HepG2 (cell line): ENCODE data around the gene ENDOD1. TPM values are rescaled to one million over a fixed set of nuclear protein-coding genes. Genes with fewer than 3 reads are reported as not detected.

Experiments
- ATAC-seq: fragments of 200-7000 bp; cut with Tn5 transposase; 3 replicates; pipeline ENCODE4 v1.9.1; 2020; ENCODE audit warnings: mild to moderate bottlenecking, moderate library complexity
- BruUV-seq: library from RNA; stranded (reverse); fragments of 400-500 nt; replicated peaks from 2 replicates; lab custom pipeline; 2021; lab: Mats Ljungman, UMichigan
- CTCF ChIA-PET: fragments of 300-600 bp; formaldehyde crosslinking; extraction: SDS; loops from one replicate; lab custom pipeline; 2021; ENCODE audit warnings: low total read pairs, inconsistent platforms, low intra/inter-chr PET ratio; lab: Yijun Ruan, JAX
- POLR2A ChIA-PET: fragments of 350-600 bp; sonication (Branson Sonifier 250); formaldehyde crosslinking; loops from one replicate; lab custom pipeline; 2020; ENCODE audit warnings: antibody characterized with exemption, inconsistent platforms; lab: Yijun Ruan, JAX
- DNase-seq: peaks from one replicate; pipeline ENCODE4 v3.0.0-alpha.2; 2015; ENCODE audit warnings: low spot score
- FAIRE-seq: peaks from 3 replicates; lab custom pipeline; 2011; peaks lifted over from hg19 to GRCh38; lab: Jason Lieb, UNC
- H2AFZ ChIP-seq: one replicate; pipeline ENCODE4 v1.6.1; 2011; ENCODE audit warnings: low read length, inconsistent platforms
- H3K27ac ChIP-seq: fragments of 300-600 bp; 3 replicates; pipeline ENCODE4 v1.8.0; 2011; ENCODE audit warnings: mixed run types, mild to moderate bottlenecking, mixed read lengths, low read length, inconsistent platforms; ENCODE audit not compliant: insufficient read depth; ENCODE audit errors: extremely low read length
- H3K27me3 ChIP-seq, 2 experiments: fragments of 200-600 bp in 1 of 2; 2 replicates in 1 of 2; 3 replicates in 1 of 2; pipeline versions ENCODE4 v1.6.0 to v1.8.0; 2011; ENCODE audit warnings: low read length in 2 of 2, mild to moderate bottlenecking in 2 of 2, moderate library complexity in 2 of 2, inconsistent platforms in 1 of 2; ENCODE audit not compliant: insufficient read depth in 2 of 2, control insufficient read depth in 1 of 2
- H3K36me3 ChIP-seq, 2 experiments: fragments of 200-600 bp in 1 of 2; replicated peaks in 1 of 2; 2 replicates in 1 of 2; 3 replicates in 1 of 2; pipeline versions ENCODE4 v1.5.1 to v1.8.0; 2011; ENCODE audit warnings: low read length in 2 of 2, inconsistent platforms in 1 of 2; ENCODE audit not compliant: insufficient read depth in 2 of 2, control insufficient read depth in 1 of 2
- H3K4me1 ChIP-seq: 2 replicates; pipeline ENCODE4 v1.5.1; 2012; ENCODE audit warnings: low read length, inconsistent platforms; ENCODE audit not compliant: insufficient read depth
- H3K4me2 ChIP-seq: 2 replicates; pipeline ENCODE4 v1.6.0; 2011; ENCODE audit warnings: low read depth, low read length, inconsistent platforms
- H3K4me3 ChIP-seq, 3 experiments: fragments of 200-600 bp in 1 of 3; sonication (generic), shearing (Covaris generic) in 1 of 3; replicated peaks in 1 of 3; 2 replicates each; pipeline ENCODE4 v1.5.1; 2011 to 2016; ENCODE audit warnings: low read length in 3 of 3, inconsistent platforms in 2 of 3, low read depth in 2 of 3, mild to moderate bottlenecking in 2 of 3, control low read depth in 1 of 3, mixed read lengths in 1 of 3; ENCODE audit not compliant: insufficient read depth in 1 of 3
- H3K79me2 ChIP-seq: one replicate; pipeline ENCODE4 v1.6.1; 2011; ENCODE audit warnings: low read length, inconsistent platforms; ENCODE audit not compliant: insufficient read depth
- H3K9ac ChIP-seq: 2 replicates; pipeline ENCODE4 v1.6.0; 2011; ENCODE audit warnings: mild to moderate bottlenecking, low read depth, low read length, inconsistent platforms; ENCODE audit not compliant: insufficient read depth
- H3K9me3 ChIP-seq: 2 replicates; pipeline ENCODE4 v1.5.1; 2012; ENCODE audit warnings: mild to moderate bottlenecking, low read length
- H4K20me1 ChIP-seq: 2 replicates; pipeline ENCODE4 v1.6.0; 2011; ENCODE audit warnings: inconsistent platforms, mild to moderate bottlenecking, low read length, moderate library complexity; ENCODE audit not compliant: insufficient read depth
- CREB1 ChIP-seq, 2 experiments: fragments of 450-650 bp in 1 of 2; IDR thresholded peaks; 2 replicates each; pipeline ENCODE4 v1.6.1; 2016 to 2017; ENCODE audit warnings: control low read depth in 1 of 2, mild to moderate bottlenecking in 1 of 2, missing compliant biosample characterization in 1 of 2, missing genetic modification characterization in 1 of 2
- CREB3 ChIP-seq: sonication (generic); formaldehyde crosslinking; IDR thresholded peaks from 2 replicates; pipeline ENCODE4 v1.5.0; 2020; ENCODE audit warnings: missing genetic modification reagents
- HNF1B ChIP-seq: sonication (generic); formaldehyde crosslinking; IDR thresholded peaks from 2 replicates; pipeline ENCODE4 v1.5.1; 2020; ENCODE audit warnings: mild to moderate bottlenecking, moderate library complexity, missing genetic modification reagents
- HOXA7 ChIP-seq: sonication (generic); formaldehyde crosslinking; IDR thresholded peaks from 2 replicates; pipeline ENCODE4 v1.8.1; 2022; ENCODE audit warnings: mild to moderate bottlenecking, missing genetic modification reagents, moderate library complexity
- NCOR1 ChIP-seq: fragments of 200-600 bp; sonication (generic); IDR thresholded peaks from 2 replicates; pipeline ENCODE4 v1.7.0; 2017; ENCODE audit warnings: antibody characterized with exemption, low read length, borderline replicate concordance
- TFAP4 ChIP-seq: sonication (generic); IDR thresholded peaks from 2 replicates; pipeline ENCODE4 v1.6.1; 2016; ENCODE audit warnings: low read depth, borderline replicate concordance
- ZNF205 ChIP-seq: IDR thresholded peaks from 2 replicates; pipeline ENCODE4 v1.6.1; 2018; ENCODE audit warnings: missing biosample characterization, missing genetic modification reagents
- ZNF232 ChIP-seq: sonication (generic); formaldehyde crosslinking; IDR thresholded peaks from 2 replicates; pipeline ENCODE4 v1.4.0; 2020; ENCODE audit warnings: missing genetic modification reagents, borderline replicate concordance
- ZNF512 ChIP-seq: sonication (generic); formaldehyde crosslinking; IDR thresholded peaks from 2 replicates; pipeline ENCODE4 v1.4.0; 2020; ENCODE audit warnings: mild to moderate bottlenecking, missing genetic modification reagents
- ZNF691 ChIP-seq: sonication (generic); formaldehyde crosslinking; IDR thresholded peaks from 2 replicates; pipeline ENCODE4 v1.4.0; 2020; ENCODE audit warnings: missing genetic modification reagents, low read depth, mild to moderate bottlenecking, borderline replicate concordance
- ZNF878 ChIP-seq: sonication (generic); formaldehyde crosslinking; IDR thresholded peaks from 2 replicates; pipeline ENCODE4 v1.8.1; 2023; ENCODE audit warnings: mild to moderate bottlenecking, missing genetic modification reagents, moderate library complexity
- ZSCAN29 ChIP-seq: sonication (generic); formaldehyde crosslinking; conservative IDR thresholded peaks from 2 replicates; pipeline ENCODE4 v1.4.0; 2020; ENCODE audit warnings: mild to moderate bottlenecking, missing genetic modification reagents
- WGBS: methylation state at CpG from one replicate; pipeline ENCODE4 v1.1.6; 2017; ENCODE audit warnings: low lambda C conversion rate; 5-methylcytosine and 5-hydroxymethylcytosine counted together
- in situ Hi-C: cut with HindIII; loops from 2 replicates; pipeline ENCODE4 v1.10.0; 2017; ENCODE audit warnings: low pct_unique_long_range_greater_than_20kb; ENCODE audit not compliant: extremely low pct_ligation_motif_present
- intact Hi-C: fragments of 100-400 bp; cut with micrococcal nuclease; formaldehyde crosslinking; loops from one replicate; pipeline ENCODE4 v1.10.0; 2022; ENCODE audit not compliant: unreplicated experiment
- polyA plus RNA-seq, 8 experiments: library from polyadenylated mRNA; depleted of rRNA in 3 of 8; stranded (reverse) in 7 of 8; unstranded in 1 of 8; fragments of >200 nt; fragmentation: Illumina TruSeq in 4 of 8; extraction: Trizol in 4 of 8; gene quantifications; 2 replicates each; pipeline versions ENCODE4 v1.2.1 to v1.2.3, GENCODE V29; 2011 to 2016; ENCODE audit warnings: low read depth in 4 of 8, missing spikeins in 1 of 8, mixed read lengths in 1 of 8; ENCODE audit not compliant: insufficient read depth in 1 of 8
- total RNA-seq, 5 experiments: library from RNA; depleted of rRNA; stranded (reverse); fragments of >200 nt; fragmentation: Illumina TruSeq; extraction: Trizol; gene quantifications; 2 replicates each; pipeline ENCODE4 v1.2.3, GENCODE V29; 2016; ENCODE audit warnings: low read depth in 1 of 5

Gene ENDOD1
- total and polyA plus RNA-seq, 2 of the 13 experiments (the other 11 are each of a cell fraction or from before 2014, with no cell fraction given), result 2.0 to 6.8 TPM

GRCh38 chr11:95059046-95059445 is 30.6 kb upstream of the ENDOD1 start:
- Histone ChIP-seq H3K79me2 (no peaks in the 10 kb centered on the region), H3K27me3 (no peaks in the 10 kb centered on the region), H3K4me3 (no peak overlapping the region), H3K4me2 (no peak overlapping the region), H4K20me1 (no peaks in the 10 kb centered on the region; the same call in 1 of the 2 replicates), H3K9ac (no peak overlapping the region), H3K27ac (no peak overlapping the region), H3K36me3 (no peaks in the 10 kb centered on the region), H3K4me1 (no peaks in the 10 kb centered on the region), H2AFZ (no peak overlapping the region), H3K9me3 (no peaks in the 10 kb centered on the region)
- intact Hi-C loops, result no loop called here
- WGBS, result 35% methylated on average over 6 of the region's 6 CpGs
- no TSS peak for BruUV-seq
- ChIA-PET CTCF (no interaction called here), POLR2A (no interaction called here)
- in situ Hi-C loops, result no loop called here
- ATAC-seq (no peak), FAIRE-seq (no peak), DNase-seq (no peak)
- TF ChIP-seq HNF1B (CRISPR knock-in tag) (no peak), HOXA7 (CRISPR knock-in tag) (no peak), ZNF232 (CRISPR knock-in tag) (no peak), CREB3 (CRISPR knock-in tag) (no peak), ZNF878 (CRISPR knock-in tag) (no peak), NCOR1 (no peak), ZSCAN29 (CRISPR knock-in tag) (no peak), ZNF205 (CRISPR knock-in tag) (no peak), CREB1 (IDR thresholded peaks at IDR 0.05) (no peak), CREB1 (CRISPR knock-in tag; IDR thresholded peaks at IDR 0.05) (no peak), ZNF691 (CRISPR knock-in tag) (no peak), ZNF512 (CRISPR knock-in tag) (no peak), TFAP4 (no peak)
